Inflammatory macrophage treated with lipopolysaccharide for 1 hour (primary cell): ENCODE results near the gene AGBL1.

ENCODE experiments used
- DNase-seq, 2 donors: peaks; one replicate each; pipeline ENCODE4 v3.0.0-alpha.2; 2020 to 2022

The AGBL1 gene

DNA sequence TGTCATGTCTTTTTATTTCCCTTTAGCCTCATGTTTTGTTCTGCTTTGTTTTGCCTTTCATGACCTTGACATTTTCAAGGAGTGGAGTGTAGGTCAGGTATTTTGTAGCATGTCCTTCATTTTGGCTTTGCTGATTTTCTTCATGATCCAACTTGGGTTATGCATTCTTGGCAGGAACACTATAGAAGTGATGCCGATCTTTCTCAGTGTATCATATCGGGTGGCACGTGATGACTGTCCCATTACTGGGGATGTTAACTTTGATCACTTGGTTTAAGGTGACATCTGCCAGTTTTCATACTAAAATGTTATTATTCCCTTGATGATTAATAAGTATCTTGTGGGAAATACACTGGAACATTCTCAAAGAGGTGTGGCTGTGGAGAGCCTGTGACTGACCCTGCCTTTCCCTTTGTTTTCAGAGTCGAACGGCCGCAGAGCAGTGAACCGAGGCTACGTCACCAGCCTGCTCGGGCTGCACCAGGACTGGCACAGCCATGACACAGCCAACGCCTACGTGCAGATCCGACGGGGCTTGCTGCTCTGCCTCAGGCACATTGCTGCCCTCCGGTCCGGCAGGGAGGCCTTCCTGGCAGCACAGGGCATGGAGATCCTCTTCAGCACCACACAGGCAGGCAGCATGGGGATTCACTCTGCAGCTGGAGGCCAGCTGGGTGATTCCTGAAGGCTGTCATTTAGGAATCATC, 167.7 kb downstream of the AGBL1 start:
- no peak for DNase-seq

DNA sequence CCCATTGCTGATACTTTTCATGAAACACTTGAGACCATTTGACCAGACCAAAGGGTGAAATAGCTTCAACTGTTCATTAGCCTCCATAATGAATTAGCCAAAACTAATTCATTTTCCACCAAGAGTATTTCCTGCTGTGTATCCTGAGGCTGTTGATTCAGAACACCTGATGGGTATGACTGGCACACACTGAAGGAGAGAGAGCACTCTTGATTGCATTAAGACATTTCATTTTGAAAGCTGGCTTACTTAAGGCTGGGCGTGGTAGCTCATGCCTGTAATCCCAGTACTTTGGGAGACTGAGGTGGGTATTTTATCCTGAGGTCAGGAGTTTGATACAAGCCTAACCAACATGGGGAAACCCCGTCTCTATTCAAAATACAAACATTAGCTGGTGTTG, 175.6 kb downstream of the AGBL1 start:
- DNase-seq = no peak

DNA sequence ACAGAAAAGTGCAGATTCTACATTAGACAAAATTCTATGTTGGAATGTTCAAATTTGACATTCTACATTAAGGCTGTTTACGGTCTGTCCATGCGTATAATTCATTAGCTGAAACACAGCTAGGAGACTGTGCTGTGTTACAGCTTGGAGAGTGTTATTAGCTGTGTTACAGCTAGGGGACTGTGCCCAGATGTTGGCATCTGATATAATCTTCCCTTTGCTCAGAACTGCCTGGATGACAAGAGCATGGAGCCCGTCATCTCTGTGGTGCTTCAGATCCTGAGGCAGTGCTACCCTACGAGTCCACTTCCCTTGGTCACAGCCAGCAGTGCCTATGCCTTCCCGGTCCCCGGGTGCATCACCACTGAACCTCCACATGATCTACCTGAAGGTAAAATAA, 177.0 kb downstream of the AGBL1 start:
- DNase-seq = no peak

DNA sequence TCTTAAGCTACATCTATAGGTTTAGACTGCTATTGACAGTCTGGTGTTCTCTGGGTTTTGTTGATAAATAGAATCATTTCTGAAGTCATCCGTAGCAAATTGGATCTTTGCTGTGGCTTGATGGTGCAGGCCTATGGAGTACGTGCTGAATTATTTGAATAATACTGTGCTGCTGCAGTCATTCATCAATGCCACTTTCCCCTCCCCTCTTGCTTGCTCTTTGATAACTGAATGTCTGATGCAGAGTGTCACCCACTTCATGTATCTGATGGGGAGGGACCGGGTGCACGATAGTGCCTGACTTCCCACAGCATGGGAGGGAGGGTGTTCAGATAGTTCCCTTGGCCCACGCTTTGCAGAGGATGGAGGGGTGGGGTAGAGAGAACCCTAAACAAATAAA, 179.9 kb downstream of the AGBL1 start:
- no peak for DNase-seq

DNA sequence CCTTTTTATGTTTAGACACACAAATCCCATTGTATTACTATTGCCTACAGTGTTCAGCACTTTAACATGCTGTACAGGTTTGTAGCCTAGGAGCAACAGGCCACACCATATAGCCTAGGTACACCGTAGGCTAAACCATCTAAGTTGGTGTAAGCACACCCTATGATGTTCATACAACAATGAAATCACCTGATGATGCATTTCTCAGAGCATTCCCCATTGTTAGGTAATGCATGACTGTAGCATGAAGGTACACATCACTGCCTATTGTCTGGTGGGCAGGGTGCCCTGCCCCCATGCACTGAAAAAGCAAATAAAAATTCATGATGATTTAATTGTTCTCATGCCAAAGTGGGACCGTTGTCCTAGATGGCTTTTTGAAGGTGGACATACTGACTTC, 183.6 kb downstream of the AGBL1 start:
- no peak for DNase-seq

DNA sequence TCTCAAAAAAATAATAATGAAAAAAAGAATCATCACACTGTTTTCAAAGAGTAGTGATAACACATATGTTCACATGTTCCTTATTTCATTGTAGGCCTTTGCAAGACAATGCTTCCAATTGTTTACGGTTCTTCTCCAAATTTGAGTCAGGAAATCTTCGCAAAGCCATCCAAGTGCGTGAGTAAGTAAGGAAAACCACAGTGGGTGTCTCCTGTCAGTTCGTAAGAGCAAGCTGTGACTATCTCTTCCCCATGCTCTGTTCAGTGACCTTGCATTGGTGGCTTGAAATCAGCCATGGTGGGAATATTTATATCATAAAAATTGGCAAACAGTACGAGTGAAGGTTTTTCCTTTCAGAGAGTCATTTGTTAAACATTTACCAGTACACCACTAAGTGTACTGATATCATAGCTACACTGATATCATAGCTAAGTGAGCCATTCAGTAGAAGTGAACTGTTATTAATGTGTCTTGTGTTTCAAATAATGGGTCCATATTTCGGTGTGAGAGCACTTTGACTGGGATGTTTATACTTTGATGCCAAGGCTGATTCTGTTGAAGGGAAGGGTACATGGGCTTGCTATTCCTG, 187.3 kb downstream of the AGBL1 start:
- no peak for DNase-seq

DNA sequence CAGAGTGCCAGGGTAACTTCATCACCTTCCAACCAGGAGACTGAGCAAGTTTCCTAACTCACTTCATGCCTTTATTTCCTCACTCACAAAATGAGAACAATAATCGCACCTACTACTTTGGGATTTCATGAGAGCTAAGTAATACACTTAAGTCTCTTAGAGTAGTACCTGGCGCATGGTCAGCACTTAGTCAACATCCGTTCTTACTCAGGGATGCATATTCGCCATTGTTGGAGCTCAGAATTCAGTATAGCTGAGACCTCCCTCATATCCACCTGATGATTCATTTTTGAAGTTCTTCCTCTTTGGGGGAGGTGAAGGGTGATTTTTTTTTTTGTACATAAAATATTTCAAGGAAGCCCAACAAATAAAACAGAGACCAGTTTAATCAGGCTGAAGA, 188.2 kb downstream of the AGBL1 start:
- DNase-seq = no peak

DNA sequence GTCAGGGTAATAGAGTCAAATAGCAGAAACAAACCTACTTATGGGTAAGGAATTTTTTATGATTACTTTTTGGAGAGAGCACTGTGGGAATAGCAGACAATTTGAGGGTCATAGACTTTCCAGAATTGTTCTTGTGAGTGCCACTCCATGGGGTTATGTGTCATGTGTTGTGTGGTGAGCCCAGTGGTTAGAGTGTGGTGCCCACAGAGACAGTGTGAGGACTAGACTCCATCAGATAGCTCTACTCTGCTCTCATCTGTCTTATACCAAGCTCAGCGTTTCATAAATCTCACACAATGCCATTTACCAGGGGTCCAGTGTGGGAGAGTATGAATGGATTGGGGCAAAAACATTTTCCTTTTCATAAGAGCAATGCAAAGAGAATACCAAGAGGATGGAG, 188.9 kb downstream of the AGBL1 start:
- no peak for DNase-seq

DNA sequence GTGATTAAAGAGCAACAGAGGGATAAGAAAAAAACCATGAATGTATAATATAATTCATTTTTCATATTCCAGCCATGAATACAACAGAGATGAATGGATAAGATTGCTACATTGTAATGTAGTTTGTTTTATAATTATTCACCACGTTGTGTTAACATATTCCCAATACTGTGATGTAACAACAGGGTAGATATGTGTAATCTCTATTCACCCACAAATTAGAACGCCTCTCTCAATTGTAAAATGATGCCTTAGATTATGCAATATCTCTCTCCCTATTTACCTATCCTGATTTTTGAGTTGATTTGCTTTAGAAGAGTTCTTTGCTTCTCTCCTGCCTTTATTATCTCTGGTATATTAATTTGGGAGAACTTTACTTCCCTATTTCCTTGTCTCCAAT, 193.6 kb downstream of the AGBL1 start:
- no peak for DNase-seq

DNA sequence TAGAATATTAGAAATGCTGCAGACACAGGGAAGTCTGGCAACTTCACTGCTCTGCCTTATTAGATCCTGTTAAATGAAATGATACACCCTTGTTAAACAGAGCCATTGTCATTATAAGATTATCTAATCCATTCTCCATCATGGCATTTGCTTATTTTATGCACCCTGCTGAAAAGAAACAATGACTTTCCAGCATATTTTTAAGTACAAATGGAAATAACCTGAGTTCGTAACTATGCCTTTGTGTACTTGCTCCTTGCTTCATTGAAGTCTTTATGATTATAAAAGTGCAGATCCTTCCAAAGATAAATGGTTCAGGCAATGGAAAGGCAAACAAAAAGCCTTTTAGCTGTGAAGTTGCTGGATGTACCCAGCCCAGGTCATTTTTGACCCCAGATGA, 195.7 kb downstream of the AGBL1 start:
- no peak for DNase-seq

DNA sequence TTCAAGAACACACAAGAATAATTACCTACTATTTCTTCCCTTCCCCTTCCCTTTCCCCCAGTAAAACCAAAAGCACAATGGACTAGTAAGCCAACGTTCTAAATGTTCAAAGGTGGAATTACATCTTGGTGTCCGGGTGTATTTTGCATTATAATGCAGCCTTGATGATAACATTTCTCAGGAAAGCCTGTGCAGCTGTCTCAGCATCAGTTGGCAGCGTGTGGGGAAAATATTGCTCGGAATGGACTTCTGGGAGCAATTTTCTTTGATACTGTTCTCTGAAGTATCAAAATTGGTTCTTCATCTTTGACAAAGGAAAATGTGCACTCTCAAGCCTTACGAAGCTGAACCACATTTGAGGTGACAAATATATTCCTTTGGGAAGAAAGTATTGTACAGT, 198.9 kb downstream of the AGBL1 start:
- no peak for DNase-seq

DNA sequence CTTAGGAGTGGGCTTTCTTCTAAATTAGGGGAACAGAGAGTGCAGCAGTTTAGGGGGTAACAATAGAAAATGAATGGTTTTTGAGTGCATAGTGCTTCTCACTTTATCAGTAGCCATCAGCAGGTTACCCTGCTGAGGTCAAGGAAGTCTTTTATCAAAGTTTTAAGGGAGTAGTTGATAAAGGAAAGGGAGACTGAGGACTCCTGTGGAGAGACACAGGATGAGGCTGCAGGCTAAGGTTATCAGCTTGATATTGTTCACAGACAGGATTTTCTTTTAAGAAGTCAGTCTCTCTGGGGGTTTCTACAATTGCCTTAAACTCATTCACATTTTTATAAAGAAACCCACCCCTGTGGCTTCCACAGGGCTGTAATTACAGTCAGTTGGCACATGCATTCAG, 205.0 kb downstream of the AGBL1 start:
- DNase-seq = no peak

DNA sequence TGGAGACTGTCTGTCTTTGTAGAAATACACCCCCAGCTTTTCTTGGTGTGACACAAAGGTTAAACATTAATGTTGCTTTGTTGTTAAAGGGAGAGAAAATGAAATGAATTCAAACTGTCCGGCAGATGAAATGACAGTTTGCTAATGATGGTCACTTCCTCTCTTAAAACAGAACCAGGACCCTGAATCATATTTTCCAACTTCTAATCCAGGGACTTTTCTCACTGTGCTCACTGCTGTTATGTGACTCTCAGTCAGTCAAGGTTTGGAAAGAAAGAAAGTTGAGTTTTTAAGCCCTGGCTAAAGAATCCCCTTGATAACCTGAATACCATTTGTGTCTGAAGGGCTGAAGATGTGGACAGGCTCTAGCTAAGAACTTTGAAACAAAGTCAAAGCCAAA, 215.8 kb downstream of the AGBL1 start:
- DNase-seq = no peak

DNA sequence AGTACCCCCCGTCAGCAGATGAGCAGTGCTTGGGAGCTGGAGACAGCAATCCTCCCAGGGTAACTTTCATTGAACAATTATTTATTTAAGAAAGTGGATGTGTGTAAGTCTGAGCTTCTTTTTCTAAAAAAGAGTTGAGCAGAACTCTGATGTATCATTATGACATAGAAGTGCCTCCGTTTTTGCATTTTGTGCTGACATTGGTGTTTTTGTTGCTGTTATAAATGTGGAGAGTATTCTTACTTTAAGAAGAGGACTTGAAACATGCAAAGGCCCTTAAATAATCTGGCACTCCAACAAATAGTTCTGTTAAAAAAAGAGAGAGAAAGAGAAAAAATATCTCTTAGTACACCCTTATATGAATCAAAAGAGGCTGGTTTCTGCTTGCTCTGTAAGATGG, 217.1 kb downstream of the AGBL1 start:
- DNase-seq = no peak

DNA sequence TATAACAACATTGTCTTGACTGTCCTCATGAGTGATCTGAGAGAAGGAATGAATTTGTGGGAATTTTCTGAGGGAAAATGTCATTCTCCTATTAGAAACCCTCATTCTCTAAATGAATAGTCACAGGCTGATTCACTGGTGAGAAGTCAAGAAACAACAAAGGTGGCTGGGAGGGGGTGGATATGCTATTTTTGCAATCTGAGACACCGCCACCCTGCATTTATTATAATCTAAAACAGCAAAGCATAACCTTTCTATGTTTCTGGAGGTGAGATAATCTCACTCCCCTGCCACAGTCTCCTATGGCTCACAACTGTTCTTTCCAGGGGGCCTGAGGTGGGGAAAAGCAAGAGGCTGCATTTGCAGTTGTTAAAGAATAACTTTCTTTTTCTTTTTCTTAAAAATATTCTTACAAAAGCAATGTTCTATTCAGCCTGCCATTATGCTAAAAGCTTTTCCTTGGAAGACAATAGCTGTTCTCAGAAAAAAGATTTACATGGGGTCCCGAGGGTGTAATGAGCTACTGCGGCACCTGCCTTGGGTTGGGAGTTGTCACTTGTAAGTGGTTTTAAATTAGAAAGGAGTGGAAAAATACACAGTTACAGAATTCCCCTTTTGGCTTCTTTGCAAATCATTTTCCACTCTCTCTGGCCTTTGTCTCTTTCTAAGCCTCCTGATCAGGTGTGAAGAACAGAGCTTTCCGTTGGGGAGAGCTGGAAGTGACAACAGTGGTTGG, 220.9 kb downstream of the AGBL1 start:
- no peak for DNase-seq

DNA sequence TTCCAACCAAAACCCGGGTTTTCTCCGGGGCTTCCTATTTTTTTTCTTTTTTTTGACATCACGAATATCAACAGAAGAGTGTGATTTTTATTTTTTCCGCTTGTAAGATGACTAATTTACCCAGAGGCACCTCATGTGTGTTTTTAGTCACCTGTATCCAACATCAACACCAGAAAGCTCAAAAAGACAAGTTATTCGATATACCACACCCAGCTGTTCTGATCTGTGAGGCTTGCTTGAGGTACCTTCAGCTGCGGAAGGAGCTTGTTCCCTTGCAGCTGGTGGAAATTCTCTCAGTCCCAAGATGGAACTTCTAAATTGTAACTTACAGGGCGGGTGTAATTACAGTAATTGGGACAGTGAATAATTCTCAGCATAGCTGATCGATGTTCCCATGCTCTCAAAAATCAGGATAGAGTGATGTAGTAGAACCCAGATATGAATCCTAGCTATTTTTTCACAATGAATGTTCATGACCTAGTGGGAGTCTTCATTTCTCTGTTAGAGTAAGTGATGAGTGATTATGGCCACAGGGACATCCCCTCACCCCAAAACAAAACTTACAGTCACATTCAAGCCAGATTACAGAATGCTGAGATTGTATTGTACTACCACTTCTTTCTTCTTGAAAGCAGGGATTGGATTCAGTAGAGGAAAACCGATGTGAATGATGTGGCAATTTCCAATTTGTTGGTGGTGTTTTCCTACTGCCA, 232.1 kb downstream of the AGBL1 start:
- DNase-seq = no peak

DNA sequence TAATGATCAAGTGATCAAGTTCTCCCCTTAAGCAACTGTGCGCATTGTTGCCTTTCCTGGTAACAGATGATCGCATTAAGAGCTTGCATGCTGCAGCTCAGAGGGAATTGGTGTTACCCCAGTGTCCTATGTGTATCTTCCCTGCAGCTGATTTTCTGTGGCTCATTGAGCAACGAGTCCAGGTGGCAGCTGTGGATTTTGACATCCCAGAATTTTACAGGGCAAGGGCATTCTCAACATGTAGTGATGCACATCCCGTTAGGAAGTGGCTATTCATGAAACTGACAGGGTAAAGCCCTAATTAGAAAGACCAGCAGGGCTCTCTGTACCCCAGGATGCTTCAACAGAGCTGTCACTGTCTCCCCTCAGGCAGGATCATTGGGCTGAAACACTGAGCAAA, 232.8 kb downstream of the AGBL1 start:
- no peak for DNase-seq

DNA sequence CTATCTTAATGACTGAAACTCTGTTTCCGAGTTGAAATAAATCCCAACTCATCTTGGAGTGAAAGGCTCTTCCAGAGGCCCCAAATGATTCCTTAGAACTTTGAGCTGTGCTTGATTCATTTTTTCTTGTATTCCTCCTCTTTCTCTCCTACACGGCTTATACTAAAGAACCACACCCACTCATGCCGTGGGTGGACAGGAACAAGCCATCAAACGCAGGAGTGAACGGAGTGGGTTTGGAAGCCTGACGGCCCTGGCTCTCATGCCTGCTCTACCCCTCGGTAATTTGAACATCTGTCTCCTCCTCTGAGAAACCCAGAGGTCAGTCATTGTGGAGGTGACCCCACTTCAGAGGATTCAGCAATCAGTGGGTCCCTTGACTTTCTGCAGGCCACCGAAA, 236.5 kb downstream of the AGBL1 start:
- no peak for DNase-seq

DNA sequence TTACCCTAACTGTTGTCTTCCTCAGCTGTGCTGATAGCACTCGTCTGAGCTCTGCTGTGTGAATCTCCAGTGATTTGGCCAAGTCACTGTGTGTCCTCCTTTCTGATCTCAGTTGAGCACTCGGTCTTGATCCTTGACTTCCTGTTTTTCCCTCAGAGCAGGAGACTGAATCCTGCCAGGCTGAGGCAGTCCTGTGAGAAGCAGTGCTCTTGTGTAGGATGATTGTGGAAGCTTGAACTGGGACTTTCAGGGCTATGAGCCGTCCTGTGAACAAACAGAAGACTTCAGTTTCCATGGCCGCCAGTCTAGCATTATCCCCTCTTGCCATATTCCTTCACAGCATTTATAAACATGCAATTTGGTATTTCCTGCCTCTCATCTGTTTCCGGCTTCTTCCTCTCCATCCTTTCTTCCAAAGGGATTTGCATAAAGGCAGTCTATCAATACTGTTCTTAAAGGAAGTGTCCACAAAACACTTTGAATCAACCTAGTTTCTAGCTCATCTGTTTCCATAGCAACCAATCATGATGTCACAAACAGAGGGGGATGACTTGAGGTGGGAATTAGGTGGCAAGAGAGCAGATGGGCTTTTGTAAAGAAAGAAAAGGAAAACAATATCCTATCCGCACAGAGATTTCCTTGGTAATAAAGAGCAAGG, 237.2 kb downstream of the AGBL1 start:
- DNase-seq = no peak

DNA sequence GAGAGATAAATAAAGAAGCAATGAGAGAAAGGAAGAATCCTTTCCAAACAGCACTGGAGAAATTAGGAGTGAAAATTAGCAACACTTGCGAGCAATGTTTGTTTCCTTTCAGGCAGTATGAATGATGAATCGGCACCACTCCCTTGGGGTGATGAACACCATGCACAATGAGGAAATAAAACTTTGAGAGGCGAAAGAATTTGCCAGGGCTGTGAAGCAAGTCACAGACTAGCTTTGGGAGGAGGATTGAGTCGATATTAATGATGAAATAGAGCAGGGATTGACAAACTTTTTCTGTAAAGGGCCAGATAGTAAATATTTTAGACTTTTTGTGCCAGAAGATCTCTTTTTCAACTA, 237.7 kb downstream of the AGBL1 start:
- DNase-seq = no peak

DNA sequence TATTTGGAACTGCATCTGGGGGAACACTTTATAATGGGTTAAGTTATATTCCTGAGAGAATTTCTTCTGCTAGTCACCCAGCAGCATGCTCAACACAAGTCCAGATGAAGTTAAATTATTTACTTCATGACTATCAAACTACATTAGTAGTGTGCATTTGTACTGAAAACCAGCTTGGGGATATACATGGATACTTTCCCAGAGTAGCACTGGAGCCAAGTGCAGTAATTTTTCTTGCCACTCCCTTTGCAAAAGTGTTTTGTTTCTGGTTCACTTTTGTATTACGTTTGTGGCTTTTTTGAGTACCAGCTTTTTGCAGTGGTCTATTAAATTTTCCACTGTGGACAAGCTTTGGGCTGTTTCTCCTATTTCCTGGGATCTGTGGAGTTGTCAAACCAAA, 243.0 kb downstream of the AGBL1 start:
- no peak for DNase-seq

DNA sequence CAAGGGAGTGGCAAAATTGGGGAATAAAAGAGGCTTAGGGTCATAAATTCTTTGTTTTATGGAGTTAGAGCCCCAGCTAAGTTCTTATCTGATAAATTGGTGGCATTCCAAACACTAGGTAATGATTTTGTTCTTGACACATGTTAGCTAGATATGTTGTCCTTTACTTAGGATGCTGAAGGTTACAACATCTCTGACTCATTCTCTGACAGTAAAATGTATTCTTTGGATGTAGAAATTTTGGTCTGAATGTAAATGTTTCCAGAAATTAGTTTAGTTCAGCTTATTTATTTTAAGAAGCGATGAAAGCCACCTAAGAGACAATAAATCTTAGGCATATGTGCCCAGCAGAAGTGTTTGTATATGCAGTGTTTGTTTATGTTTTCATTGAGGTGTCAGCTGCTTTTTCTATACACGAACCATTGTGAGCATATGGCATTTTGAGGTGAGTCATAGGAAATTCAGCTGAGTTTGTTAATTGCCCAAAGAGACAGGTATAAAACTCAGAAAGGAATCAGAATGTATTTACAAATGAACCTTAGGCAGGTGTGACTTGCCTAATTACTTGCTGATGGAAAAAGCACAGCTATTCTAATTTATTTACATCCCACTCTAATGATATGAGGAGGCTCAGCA, 247.7 kb downstream of the AGBL1 start:
- no peak for DNase-seq

DNA sequence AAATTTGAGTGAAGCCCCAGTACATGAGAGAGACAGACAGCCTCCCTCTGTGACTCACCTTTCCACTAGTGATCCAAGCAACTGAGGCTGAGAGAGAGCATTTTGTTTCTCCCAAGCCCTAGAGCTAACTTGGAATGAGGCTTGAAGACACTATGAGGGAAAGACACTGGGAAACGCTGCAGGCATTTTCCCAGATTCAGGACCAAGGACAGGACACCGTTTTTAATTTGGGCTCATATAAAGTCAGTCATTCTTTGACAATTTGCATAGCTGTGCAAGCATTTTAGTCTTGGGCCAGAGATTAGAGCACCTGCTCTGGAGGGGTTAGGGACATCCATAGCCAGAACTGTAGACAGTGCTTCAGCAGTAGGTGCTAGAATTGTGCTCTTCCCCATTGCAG, 249.0 kb downstream of the AGBL1 start:
- DNase-seq = no peak
